BE2C (cell line): ENCODE measurements around the gene SURF4.
"Not testable (repeated sequence)": the region's sequence is repeated elsewhere in the genome, so short reads cannot be mapped to it uniquely, and the experiment has no call there.

Source experiments
- DNase-seq: peaks from one replicate; pipeline ENCODE4 v3.0.0-alpha.2; 2020
- H3K27me3 ChIP-seq: fragments of 250-450 bp; sonication (Bioruptor Pico); 2 replicates; pipeline ENCODE4 v1.5.1; 2020; ENCODE audit warnings: mild to moderate bottlenecking
- H3K36me3 ChIP-seq: fragments of 250-450 bp; sonication (Bioruptor Pico); 2 replicates; pipeline ENCODE4 v1.5.1; 2020; ENCODE audit warnings: mild to moderate bottlenecking
- H3K4me1 ChIP-seq: fragments of 250-450 bp; sonication (Bioruptor Pico); 2 replicates; pipeline ENCODE4 v1.5.1; 2020
- H3K4me3 ChIP-seq: 2 replicates; pipeline ENCODE4 v1.5.1; 2011; ENCODE audit warnings: low read depth, low read length
- H3K9me3 ChIP-seq: fragments of 250-450 bp; sonication (Bioruptor Pico); 2 replicates; pipeline ENCODE4 v1.5.1; 2020
- TF ChIP-seq, protein P1 (sequence below): IDR thresholded peaks from 2 replicates; pipeline ENCODE4 v1.5.1; 2012; ENCODE audit warnings: mild to moderate bottlenecking, low read depth, low read length

Gene SURF4

GRCh38 chr9:133327834-133328484 lies 47.9 kb downstream of the SURF4 start:
- Histone ChIP-seq H3K36me3 (peaks cover 28% of the 10 kb centered on the region), H3K27me3 (no peaks in the 10 kb centered on the region), H3K4me1 (no peaks in the 10 kb centered on the region), H3K9me3 (no peaks in the 10 kb centered on the region), H3K4me3 (no peak overlapping the region)
- DNase-seq: no peak
- TF ChIP-seq, protein P1, sequence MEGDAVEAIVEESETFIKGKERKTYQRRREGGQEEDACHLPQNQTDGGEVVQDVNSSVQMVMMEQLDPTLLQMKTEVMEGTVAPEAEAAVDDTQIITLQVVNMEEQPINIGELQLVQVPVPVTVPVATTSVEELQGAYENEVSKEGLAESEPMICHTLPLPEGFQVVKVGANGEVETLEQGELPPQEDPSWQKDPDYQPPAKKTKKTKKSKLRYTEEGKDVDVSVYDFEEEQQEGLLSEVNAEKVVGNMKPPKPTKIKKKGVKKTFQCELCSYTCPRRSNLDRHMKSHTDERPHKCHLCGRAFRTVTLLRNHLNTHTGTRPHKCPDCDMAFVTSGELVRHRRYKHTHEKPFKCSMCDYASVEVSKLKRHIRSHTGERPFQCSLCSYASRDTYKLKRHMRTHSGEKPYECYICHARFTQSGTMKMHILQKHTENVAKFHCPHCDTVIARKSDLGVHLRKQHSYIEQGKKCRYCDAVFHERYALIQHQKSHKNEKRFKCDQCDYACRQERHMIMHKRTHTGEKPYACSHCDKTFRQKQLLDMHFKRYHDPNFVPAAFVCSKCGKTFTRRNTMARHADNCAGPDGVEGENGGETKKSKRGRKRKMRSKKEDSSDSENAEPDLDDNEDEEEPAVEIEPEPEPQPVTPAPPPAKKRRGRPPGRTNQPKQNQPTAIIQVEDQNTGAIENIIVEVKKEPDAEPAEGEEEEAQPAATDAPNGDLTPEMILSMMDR: no peak

GRCh38 chr9:133327021-133327420 lies 48.8 kb downstream of the SURF4 start:
- not testable (repeated sequence) for H3K4me3 ChIP-seq, DNase-seq, H3K4me1 ChIP-seq, H3K9me3 ChIP-seq, H3K27me3 ChIP-seq
- peaks cover 18% of the 10 kb centered on the region for H3K36me3 ChIP-seq

GRCh38 chr9:133323991-133324703 lies 51.7 kb downstream of the SURF4 start:
- Histone ChIP-seq H3K36me3 (no peaks in the 10 kb centered on the region), H3K27me3 (no peaks in the 10 kb centered on the region), H3K4me1 (no peaks in the 10 kb centered on the region), H3K9me3 (no peaks in the 10 kb centered on the region), H3K4me3 (no peak overlapping the region)
- TF ChIP-seq, protein P1: no peak
- no peak for DNase-seq

DNA sequence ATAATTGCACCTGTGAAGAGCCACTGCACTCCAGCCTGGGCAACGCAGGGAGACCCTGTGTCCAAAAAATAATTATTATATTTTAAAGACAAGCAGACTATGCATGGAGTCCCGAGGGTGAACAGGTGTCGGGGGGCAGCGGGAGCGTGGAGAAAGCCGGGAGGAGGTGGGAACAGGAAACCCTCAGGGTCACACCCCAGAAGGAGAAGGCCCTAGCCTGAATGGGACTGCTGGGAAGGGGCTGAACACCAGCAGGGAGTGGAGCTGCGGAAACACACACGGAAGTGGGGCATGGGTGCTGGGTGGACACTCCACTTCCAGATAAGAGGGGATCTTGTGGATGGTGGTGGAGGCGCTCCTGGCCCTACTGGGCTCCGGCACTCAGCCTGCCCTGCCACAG lies 52.6 kb downstream of the SURF4 start:
- Histone ChIP-seq H3K4me1 (no peaks in the 10 kb centered on the region), H3K9me3 (no peaks in the 10 kb centered on the region), H3K27me3 (no peaks in the 10 kb centered on the region), H3K4me3 (no peak overlapping the region), H3K36me3 (no peaks in the 10 kb centered on the region)
- no peak for DNase-seq
- TF ChIP-seq, protein P1: no peak

GRCh38 chr9:133322701-133323100 lies 53.2 kb downstream of the SURF4 start:
- Histone ChIP-seq H3K27me3 (no peaks in the 10 kb centered on the region), H3K4me3 (no peak overlapping the region), H3K4me1 (no peaks in the 10 kb centered on the region), H3K36me3 (no peaks in the 10 kb centered on the region), H3K9me3 (no peaks in the 10 kb centered on the region)
- TF ChIP-seq, protein P1: no peak
- DNase-seq: no peak

DNA sequence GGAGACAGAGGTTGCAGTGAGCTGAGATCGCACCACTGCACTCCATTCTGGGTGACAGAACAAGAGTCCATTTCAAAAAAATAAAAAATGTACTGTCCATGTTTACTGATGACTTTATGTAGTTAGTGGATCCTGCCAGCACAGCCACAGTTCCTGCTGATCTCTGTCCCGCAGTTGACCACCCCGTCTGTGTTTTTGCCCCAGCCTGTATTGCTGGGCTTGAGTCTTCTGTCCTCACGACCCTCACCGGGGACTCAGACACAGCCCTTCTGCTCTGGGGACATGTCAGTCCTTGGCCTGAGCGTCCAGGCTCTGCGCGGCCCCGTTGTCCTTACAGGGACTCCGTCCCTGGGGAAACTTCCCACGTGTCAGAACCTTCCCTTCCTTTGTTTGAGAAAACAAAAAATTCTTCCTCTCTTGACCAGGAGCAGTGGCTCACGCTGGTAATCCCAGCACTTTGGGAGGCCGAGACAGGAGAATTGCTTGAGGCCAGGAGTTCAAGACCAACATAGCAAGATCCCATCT lies 54.4 kb downstream of the SURF4 start:
- Histone ChIP-seq H3K27me3 (no peaks in the 10 kb centered on the region), H3K36me3 (no peaks in the 10 kb centered on the region), H3K9me3 (no peaks in the 10 kb centered on the region), H3K4me1 (no peaks in the 10 kb centered on the region), H3K4me3 (no peak overlapping the region)
- TF ChIP-seq, protein P1: no peak
- DNase-seq: no peak
